Peyer's patch (tissue), 4 donors: ENCODE results near the gene ARFIP1.

ENCODE experiments used
- CTCF ChIP-seq, 6 experiments: fragments of 450-650 bp in 4 of 6; fragments of 200-600 bp in 2 of 6; sonication (generic) in 1 of 6; IDR thresholded peaks; one replicate each; pipeline ENCODE4 v1.5.1; 2017 to 2019; ENCODE audit warnings: antibody characterized with exemption in 6 of 6, mild to moderate bottlenecking in 3 of 6, moderate library complexity in 1 of 6
- POLR2A ChIP-seq, 2 donors: fragments of 450-650 bp; IDR thresholded peaks; one replicate each; pipeline ENCODE4 v1.5.1; 2017; ENCODE audit warnings: antibody characterized with exemption in 2 of 2, mild to moderate bottlenecking in 2 of 2, moderate library complexity in 2 of 2

GRCh38 chr4:152953514-152953913, 173.8 kb downstream of the ARFIP1 start:
- TF ChIP-seq CTCF (IDR thresholded peaks at IDR 0.05): no peak
- TF ChIP-seq POLR2A (IDR thresholded peaks at IDR 0.05): no peak
